Immature natural killer cell (primary cell): ENCODE measurements around the gene USP6NL. TPM values are rescaled to one million over a fixed set of nuclear protein-coding genes. Genes with fewer than 3 reads are reported as not detected.

Experiments used
- DNase-seq, 3 donors: peaks; one replicate each; pipeline ENCODE4 v3.0.0; 2022; ENCODE audit warnings: mixed read lengths in 1 of 3
- H3K27ac Mint-ChIP-seq, 6 donors: one replicate each; pipeline ENCODE4 v1.8.0; 2020; ENCODE audit warnings: mixed read lengths in 6 of 6, mild to moderate bottlenecking in 5 of 6, inconsistent platforms in 4 of 6, moderate library complexity in 3 of 6
- H3K27me3 Mint-ChIP-seq, 3 donors: one replicate each; pipeline ENCODE4 v1.8.0; 2020 to 2021; ENCODE audit warnings: low read depth in 3 of 3, mild to moderate bottlenecking in 3 of 3, mixed read lengths in 3 of 3, moderate library complexity in 3 of 3, inconsistent platforms in 1 of 3
- H3K36me3 Mint-ChIP-seq, 3 donors: one replicate each; pipeline ENCODE4 v1.8.0; 2020; ENCODE audit warnings: mixed read lengths in 3 of 3, inconsistent platforms in 2 of 3, mild to moderate bottlenecking in 2 of 3
- H3K4me1 Mint-ChIP-seq, 2 donors: one replicate each; pipeline ENCODE4 v1.8.0; 2020; ENCODE audit warnings: inconsistent platforms in 2 of 2, mild to moderate bottlenecking in 2 of 2, mixed read lengths in 2 of 2, moderate library complexity in 1 of 2
- H3K4me3 Mint-ChIP-seq, 5 donors: one replicate each; pipeline ENCODE4 v1.8.0; 2020; ENCODE audit warnings: mild to moderate bottlenecking in 5 of 5, mixed read lengths in 5 of 5, inconsistent platforms in 3 of 5, moderate library complexity in 3 of 5
- H3K9me3 Mint-ChIP-seq, 6 donors: one replicate each; pipeline ENCODE4 v1.8.0; 2020; ENCODE audit warnings: mild to moderate bottlenecking in 6 of 6, mixed read lengths in 6 of 6, inconsistent platforms in 4 of 6, moderate library complexity in 3 of 6
- polyA plus RNA-seq, 3 donors: library from polyadenylated mRNA; unstranded; fragments of 300-500 nt; fragmentation: Illumina TruSeq; gene quantifications; one replicate each; pipeline ENCODE4 v1.2.3, GENCODE V29; 2021

The USP6NL gene
- polyA plus RNA-seq, 3 donors from 2014 or later, result 0.08 to 2.3 (median 1.1) TPM

- DNase-seq, result no peak
- Mint-ChIP-seq H3K9me3 (no peaks in the 10 kb centered on the region), H3K36me3 (no peaks in the 10 kb centered on the region), H3K27me3 (peaks cover 4 to 8% (median 7%) of the 10 kb centered on the region in 3 donors), H3K4me3 (no peak overlapping the region), H3K4me1 (no peaks in the 10 kb centered on the region), H3K27ac (no peak overlapping the region)
Measured at GRCh38 chr10:11449761-11450160, 161.7 kb downstream of the USP6NL start.

GRCh38 chr10:11448545-11449244, 162.8 kb downstream of the USP6NL start:
- DNase-seq, result no peak
- H3K4me1 Mint-ChIP-seq, result no peaks in the 10 kb centered on the region
- H3K36me3 Mint-ChIP-seq, result no peaks in the 10 kb centered on the region
- no peak overlapping the region for H3K4me3 Mint-ChIP-seq
- H3K9me3 Mint-ChIP-seq, result no peaks in the 10 kb centered on the region
- H3K27ac Mint-ChIP-seq, result no peak overlapping the region
- peaks cover 4 to 5% (median 5%) of the 10 kb centered on the region in 3 donors for H3K27me3 Mint-ChIP-seq

- Mint-ChIP-seq H3K27ac (no peak overlapping the region), H3K4me3 (no peak overlapping the region), H3K27me3 (peaks cover 4 to 5% (median 5%) of the 10 kb centered on the region in 3 donors), H3K4me1 (no peaks in the 10 kb centered on the region), H3K36me3 (no peaks in the 10 kb centered on the region), H3K9me3 (no peaks in the 10 kb centered on the region)
- no peak for DNase-seq
Measured at GRCh38 chr10:11448190-11448544, 163.3 kb downstream of the USP6NL start.

DNA sequence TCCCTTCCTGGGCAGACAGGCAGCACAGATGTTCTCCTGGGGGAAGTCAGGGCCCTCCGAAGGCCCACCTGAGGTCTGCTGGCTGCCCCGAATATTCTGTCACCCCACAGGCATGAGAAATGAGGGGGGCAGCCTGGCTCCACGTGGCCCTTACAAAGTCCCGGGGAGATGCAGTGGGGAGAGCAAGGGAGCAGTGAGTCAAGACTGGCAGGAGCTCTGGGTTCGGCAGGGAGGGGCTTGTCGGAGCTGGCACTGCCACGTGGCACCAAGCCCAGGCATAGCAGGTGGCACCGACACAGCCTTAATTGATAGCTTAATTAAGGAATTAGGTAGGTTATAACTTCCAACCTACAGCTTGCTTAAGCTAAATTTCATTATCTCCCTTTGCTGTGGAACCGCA, 163.9 kb downstream of the USP6NL start:
- H3K9me3 Mint-ChIP-seq, result no peaks in the 10 kb centered on the region
- no peaks in the 10 kb centered on the region for H3K4me1 Mint-ChIP-seq
- H3K27ac Mint-ChIP-seq, result no peak overlapping the region
- DNase-seq, result no peak
- H3K27me3 Mint-ChIP-seq, result peaks cover 4 to 5% (median 5%) of the 10 kb centered on the region in 3 donors
- H3K4me3 Mint-ChIP-seq, result no peak overlapping the region
- H3K36me3 Mint-ChIP-seq, result no peaks in the 10 kb centered on the region

- H3K4me3 Mint-ChIP-seq, result no peak overlapping the region
Measured at GRCh38 chr10:11446864-11447263, 164.6 kb downstream of the USP6NL start.

DNA sequence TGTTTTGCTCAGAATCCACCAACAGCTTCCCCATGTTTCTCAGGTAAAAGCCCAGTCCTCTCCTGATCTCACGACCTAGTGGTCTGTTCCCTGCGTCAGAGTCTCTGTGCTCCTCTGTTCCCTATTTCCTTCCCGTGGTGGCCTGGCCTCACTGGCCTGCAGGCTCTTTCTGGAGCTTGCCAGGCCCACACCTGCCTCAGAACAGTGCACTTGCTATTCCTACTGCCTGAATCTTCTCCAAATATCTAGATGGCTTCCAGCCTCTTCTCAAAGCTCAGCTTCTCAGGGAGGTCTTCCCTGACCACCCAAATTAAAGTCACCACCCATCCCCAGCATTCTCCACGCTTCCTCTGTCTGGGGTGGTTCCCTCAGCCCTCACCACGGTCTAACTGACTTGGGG, 165.3 kb downstream of the USP6NL start:
- no peak overlapping the region for H3K4me3 Mint-ChIP-seq
- no peaks in the 10 kb centered on the region for H3K9me3 Mint-ChIP-seq
- H3K27ac Mint-ChIP-seq, result no peak overlapping the region
- no peaks in the 10 kb centered on the region for H3K36me3 Mint-ChIP-seq
- H3K27me3 Mint-ChIP-seq, result peaks cover 3 to 4% (median 3%) of the 10 kb centered on the region in 3 donors
- no peaks in the 10 kb centered on the region for H3K4me1 Mint-ChIP-seq
- no peak for DNase-seq

More at GRCh38 chr10:11446864-11447263, 164.6 kb downstream of the USP6NL start:
- Mint-ChIP-seq H3K27me3 (peaks cover 4 to 5% (median 5%) of the 10 kb centered on the region in 3 donors), H3K36me3 (no peaks in the 10 kb centered on the region), H3K9me3 (no peaks in the 10 kb centered on the region), H3K4me1 (no peaks in the 10 kb centered on the region), H3K27ac (no peak overlapping the region)
- no peak for DNase-seq

GRCh38 chr10:11444531-11445228, 166.8 kb downstream of the USP6NL start:
- DNase-seq, result no peak
- H3K4me1 Mint-ChIP-seq, result no peaks in the 10 kb centered on the region
- H3K4me3 Mint-ChIP-seq, result no peak overlapping the region
- no peak overlapping the region for H3K27ac Mint-ChIP-seq
- no peaks in the 10 kb centered on the region for H3K9me3 Mint-ChIP-seq
- peaks cover 3 to 4% (median 3%) of the 10 kb centered on the region in 3 donors for H3K27me3 Mint-ChIP-seq
- H3K36me3 Mint-ChIP-seq, result no peaks in the 10 kb centered on the region

DNA sequence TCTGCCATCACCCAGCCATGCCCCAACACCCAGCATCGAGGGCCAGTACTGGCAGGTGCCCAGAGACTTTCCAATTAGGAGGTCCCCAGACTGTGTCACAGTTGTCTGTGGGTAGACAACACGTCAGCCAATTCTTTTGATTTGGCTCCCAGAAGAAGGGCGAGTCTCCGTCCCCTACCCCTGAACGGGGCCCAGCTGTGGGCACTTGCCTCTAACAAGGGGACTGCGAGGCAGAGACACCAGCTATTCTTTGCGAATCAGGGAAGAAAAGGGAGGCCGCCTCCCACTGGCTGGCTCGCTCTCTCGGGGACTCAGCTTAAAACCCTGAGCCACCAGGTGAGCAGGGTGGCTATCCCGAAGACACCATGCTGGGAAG, 167.3 kb downstream of the USP6NL start:
- Mint-ChIP-seq H3K36me3 (no peaks in the 10 kb centered on the region), H3K4me1 (no peaks in the 10 kb centered on the region), H3K9me3 (no peaks in the 10 kb centered on the region), H3K27ac (no peak overlapping the region), H3K4me3 (no peak overlapping the region), H3K27me3 (peaks cover 3 to 6% (median 4%) of the 10 kb centered on the region in 3 donors)
- DNase-seq, result no peak

DNA sequence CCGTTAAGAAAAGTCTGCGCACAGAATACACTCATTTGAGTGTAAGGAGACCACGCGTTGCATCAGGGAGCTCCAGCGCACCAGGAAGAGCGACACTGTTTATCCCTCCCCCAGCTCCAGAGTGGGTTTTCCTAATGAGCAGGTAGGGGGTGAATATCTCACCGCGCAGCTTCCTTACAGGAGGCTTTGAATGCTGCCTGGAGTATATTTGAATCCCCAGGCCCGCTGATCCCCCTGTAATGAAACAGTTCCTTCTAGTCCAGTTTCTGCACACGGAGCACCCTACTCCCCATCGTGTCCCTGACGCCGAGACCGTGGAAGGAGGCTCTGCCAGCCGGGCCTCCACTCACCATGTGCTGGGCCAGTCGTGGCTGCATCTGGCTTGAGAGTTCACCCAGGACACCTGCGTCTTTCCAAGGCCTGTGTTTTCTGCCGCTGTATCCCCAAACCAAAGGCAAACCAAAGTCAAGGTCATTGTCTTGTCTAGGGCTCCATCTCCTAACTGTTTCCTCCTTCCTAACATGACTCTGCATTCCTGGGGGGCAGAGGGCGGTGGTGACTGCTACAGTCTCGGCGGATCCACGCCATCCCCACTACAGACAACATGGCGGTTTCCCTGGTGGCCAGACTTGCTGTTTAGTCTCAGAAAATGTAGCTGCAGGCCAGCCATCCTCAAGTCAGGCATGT, 167.8 kb downstream of the USP6NL start:
- no peaks in the 10 kb centered on the region for H3K36me3 Mint-ChIP-seq
- no peak overlapping the region for H3K27ac Mint-ChIP-seq
- no peak overlapping the region for H3K4me3 Mint-ChIP-seq
- H3K27me3 Mint-ChIP-seq, result peaks cover 3 to 6% (median 4%) of the 10 kb centered on the region in 3 donors
- H3K4me1 Mint-ChIP-seq, result no peaks in the 10 kb centered on the region
- no peaks in the 10 kb centered on the region for H3K9me3 Mint-ChIP-seq
- DNase-seq, result no peak

DNA sequence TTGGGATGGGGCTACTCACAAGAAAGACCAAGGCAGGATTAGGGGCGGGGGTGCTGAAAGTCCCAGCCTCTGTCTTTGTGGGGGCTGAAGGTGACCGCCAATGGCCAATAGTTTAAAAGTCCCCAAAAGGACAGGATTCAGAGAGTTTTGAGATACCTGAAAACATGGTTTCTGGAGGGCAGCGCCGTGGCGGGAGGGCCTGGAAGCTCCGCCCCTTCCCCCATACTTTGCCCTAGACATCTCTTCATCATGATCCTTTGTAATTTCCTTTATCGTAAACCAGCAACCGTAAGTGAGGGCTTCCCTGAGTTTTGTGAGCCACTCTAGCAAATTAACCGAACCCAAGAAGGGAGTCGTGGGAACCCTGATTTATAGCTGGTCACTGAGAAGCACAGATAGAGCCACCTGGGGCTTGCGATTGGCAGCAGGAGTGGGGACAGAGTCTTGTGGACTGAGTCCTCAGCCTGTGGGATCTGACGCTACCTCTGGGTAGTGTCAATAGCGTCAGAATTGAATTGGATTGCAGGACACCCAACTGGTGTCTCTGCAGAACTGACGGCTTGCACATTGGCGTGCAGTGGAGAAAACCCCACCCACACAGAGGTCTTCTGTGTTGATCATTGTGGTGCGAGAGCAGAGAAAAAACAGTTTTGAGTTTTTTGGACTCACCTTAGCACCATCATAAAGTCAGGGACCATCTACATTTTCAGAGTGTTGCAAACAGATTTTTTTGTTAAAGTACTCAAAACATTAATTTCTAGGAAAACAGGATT, 169.3 kb downstream of the USP6NL start:
- no peak overlapping the region for H3K4me3 Mint-ChIP-seq
- H3K27me3 Mint-ChIP-seq, result peaks cover 0 to 4% (median 4%) of the 10 kb centered on the region in 3 donors

DNA sequence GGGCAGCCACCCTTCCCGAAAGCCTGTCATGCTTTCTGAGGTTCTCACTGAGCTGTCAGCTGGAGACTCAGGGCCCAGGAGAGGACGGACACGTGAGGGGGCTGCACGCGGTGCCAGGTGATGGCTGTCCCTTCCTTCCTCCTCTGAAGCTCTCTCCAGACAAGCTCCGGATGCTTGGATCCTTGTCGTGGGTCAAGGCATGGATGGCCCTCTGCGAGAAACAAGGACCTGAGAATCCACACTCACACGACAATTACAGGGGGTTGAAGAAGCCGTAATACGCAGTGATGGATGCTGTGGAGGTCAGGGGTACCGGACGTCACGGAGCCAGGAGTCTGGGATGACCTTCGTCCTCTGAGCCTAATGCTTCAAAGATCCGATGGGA, 170.3 kb downstream of the USP6NL start:
- no peaks in the 10 kb centered on the region for H3K36me3 Mint-ChIP-seq
- H3K4me3 Mint-ChIP-seq, result no peak overlapping the region

More for the DNA sequence above, 169.3 kb downstream of the USP6NL start:
- no peaks in the 10 kb centered on the region for H3K4me1 Mint-ChIP-seq
- no peaks in the 10 kb centered on the region for H3K9me3 Mint-ChIP-seq
- no peaks in the 10 kb centered on the region for H3K36me3 Mint-ChIP-seq
- no peak for DNase-seq
- no peak overlapping the region for H3K27ac Mint-ChIP-seq

GRCh38 chr10:11440250-11441150, 170.9 kb downstream of the USP6NL start:
- no peaks in the 10 kb centered on the region for H3K9me3 Mint-ChIP-seq
- peaks cover 0 to 3% (median 0%) of the 10 kb centered on the region in 3 donors for H3K27me3 Mint-ChIP-seq
- no peak for DNase-seq
- no peak overlapping the region for H3K4me3 Mint-ChIP-seq
- no peaks in the 10 kb centered on the region for H3K4me1 Mint-ChIP-seq
- no peak overlapping the region for H3K27ac Mint-ChIP-seq
- H3K36me3 Mint-ChIP-seq, result no peaks in the 10 kb centered on the region

More for the DNA sequence above, 170.3 kb downstream of the USP6NL start:
- Mint-ChIP-seq H3K27ac (no peak overlapping the region), H3K27me3 (peaks cover 0 to 4% (median 2%) of the 10 kb centered on the region in 3 donors), H3K4me1 (no peaks in the 10 kb centered on the region), H3K9me3 (no peaks in the 10 kb centered on the region)
- no peak for DNase-seq

- no peak overlapping the region for H3K27ac Mint-ChIP-seq
- H3K4me3 Mint-ChIP-seq, result no peak overlapping the region
- DNase-seq, result no peak
- peaks cover 0 to 2% (median 0%) of the 10 kb centered on the region in 3 donors for H3K27me3 Mint-ChIP-seq
- H3K4me1 Mint-ChIP-seq, result no peaks in the 10 kb centered on the region
- H3K36me3 Mint-ChIP-seq, result no peaks in the 10 kb centered on the region
- H3K9me3 Mint-ChIP-seq, result no peaks in the 10 kb centered on the region
Measured at GRCh38 chr10:11439523-11440053, 171.9 kb downstream of the USP6NL start.
